Measurements from ENCODE around the gene USP28. TPM values are rescaled to one million over a fixed set of nuclear protein-coding genes. Genes with fewer than 3 reads are reported as not detected.

USP28 gene
- total RNA-seq, 2 donors from 2014 or later, result 28.9 to 31.5 TPM

DNA sequence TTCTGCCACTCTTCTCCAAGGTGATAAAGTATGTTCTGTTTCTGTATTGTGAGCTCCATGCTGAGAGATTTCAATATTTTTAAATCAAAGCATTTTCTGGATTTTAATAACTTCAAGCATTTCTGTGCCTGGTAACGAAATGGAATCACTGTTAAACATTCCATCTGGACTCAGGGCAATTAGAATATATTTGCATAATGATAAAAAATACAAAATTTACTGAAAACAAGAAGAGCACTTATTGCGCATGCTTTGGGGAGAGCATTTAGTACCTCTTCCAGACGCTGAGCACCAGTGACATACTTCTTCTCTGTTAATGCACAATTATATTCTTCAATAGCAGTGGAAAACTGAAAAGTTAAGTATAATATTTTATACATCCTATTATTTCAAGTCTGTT lies 115.1 kb downstream of the USP28 start:
- WGBS, result 94% methylated on average over 3 of the region's 3 CpGs
- Histone ChIP-seq H3K4me1 (replicated peaks) (no peaks in the 10 kb centered on the region), H3K27ac (no peak overlapping the region), H3K4me3 (no peak overlapping the region), H3K36me3 (no peaks in the 10 kb centered on the region), H3K27me3 (replicated peaks; ENCODE audit: insufficient read depth) (no peaks in the 10 kb centered on the region), H3K9me3 (no peaks in the 10 kb centered on the region)
- TF ChIP-seq, protein P1, sequence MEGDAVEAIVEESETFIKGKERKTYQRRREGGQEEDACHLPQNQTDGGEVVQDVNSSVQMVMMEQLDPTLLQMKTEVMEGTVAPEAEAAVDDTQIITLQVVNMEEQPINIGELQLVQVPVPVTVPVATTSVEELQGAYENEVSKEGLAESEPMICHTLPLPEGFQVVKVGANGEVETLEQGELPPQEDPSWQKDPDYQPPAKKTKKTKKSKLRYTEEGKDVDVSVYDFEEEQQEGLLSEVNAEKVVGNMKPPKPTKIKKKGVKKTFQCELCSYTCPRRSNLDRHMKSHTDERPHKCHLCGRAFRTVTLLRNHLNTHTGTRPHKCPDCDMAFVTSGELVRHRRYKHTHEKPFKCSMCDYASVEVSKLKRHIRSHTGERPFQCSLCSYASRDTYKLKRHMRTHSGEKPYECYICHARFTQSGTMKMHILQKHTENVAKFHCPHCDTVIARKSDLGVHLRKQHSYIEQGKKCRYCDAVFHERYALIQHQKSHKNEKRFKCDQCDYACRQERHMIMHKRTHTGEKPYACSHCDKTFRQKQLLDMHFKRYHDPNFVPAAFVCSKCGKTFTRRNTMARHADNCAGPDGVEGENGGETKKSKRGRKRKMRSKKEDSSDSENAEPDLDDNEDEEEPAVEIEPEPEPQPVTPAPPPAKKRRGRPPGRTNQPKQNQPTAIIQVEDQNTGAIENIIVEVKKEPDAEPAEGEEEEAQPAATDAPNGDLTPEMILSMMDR (IDR thresholded peaks at IDR 0.05), result no peak
- no peak for TF ChIP-seq POLR2A (IDR thresholded peaks at IDR 0.05)
- no peak for TF ChIP-seq POLR2AphosphoS5 (IDR thresholded peaks at IDR 0.05)
- intact Hi-C loops (cut with DNase I), result no loop called here
- DNase-seq (ENCODE audit: low spot score), result no peak

DNA sequence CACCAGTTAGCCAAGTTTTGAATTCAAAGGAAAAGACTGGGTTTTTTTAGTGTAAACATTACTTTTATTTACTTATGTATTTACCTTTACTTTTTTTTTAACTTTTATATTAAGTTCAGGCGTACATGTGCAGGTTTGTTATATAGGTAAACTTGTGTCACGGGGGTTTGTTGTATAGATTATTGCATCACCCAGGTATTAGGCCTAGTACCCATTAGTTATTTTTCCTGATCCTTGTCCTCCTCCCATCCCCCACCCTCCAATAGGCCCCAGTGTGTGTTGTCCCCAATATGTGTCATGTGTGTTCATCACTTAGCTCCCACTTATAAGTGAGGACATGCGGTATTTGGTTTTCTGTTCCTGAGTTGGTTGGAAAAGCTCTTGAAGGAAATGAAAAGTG lies 122.4 kb downstream of the USP28 start:
- Histone ChIP-seq H3K4me3 (no peak overlapping the region), H3K27ac (no peak overlapping the region), H3K4me1 (replicated peaks) (no peaks in the 10 kb centered on the region), H3K9me3 (no peaks in the 10 kb centered on the region), H3K36me3 (peaks cover 0 to 4% of the 10 kb centered on the region in 2 donors), H3K27me3 (replicated peaks; ENCODE audit: insufficient read depth) (no peaks in the 10 kb centered on the region)
- 84% methylated on average over 3 of the region's 3 CpGs for WGBS
- no peak for DNase-seq (ENCODE audit: low spot score)
- intact Hi-C loops (cut with DNase I), result no loop called here
- no peak for TF ChIP-seq POLR2AphosphoS5 (IDR thresholded peaks at IDR 0.05)
- no peak for TF ChIP-seq POLR2A (IDR thresholded peaks at IDR 0.05)
- TF ChIP-seq, protein P1 (IDR thresholded peaks at IDR 0.05), result no peak

Small RNA genes within 50 kb of the gene (small RNA-seq; reads per million reads assigned to genes)
- 0 reads per million in 2 donors for gene LRRC37A13P
- gene RNU6-1107P, result 0 reads per million in 2 donors
- 0 reads per million in 2 donors for gene RPS29P19

Other genes with a start within 250 kb of the USP28 start
- gene TMPRSS5, start 169.3 kb downstream of the USP28 start, total RNA-seq, result 1 to 10 TPM; 1.5 to 2.1 TPM
- gene ZW10, start 101.9 kb downstream of the USP28 start, total RNA-seq, result 10 to 100 TPM; 10.2 to 11.6 TPM
- gene CLDN25, start 95.8 kb downstream of the USP28 start, total RNA-seq, result not detected
- gene HTR3B, start 29.2 kb upstream of the USP28 start, total RNA-seq, result not detected
- not detected for gene HTR3A, start 99.5 kb upstream of the USP28 start, total RNA-seq
- 100 to 1,000 TPM; 171 to 230 TPM for gene ZBTB16, start 184.1 kb upstream of the USP28 start, total RNA-seq